PC-9 (cell line): ENCODE results near the gene CES3. TPM values are rescaled to one million over a fixed set of nuclear protein-coding genes. Genes with fewer than 3 reads are reported as not detected.

Experiments used
- BruUV-seq: library from RNA; stranded (reverse); fragments of 400-500 nt; replicated peaks from 2 replicates; lab custom pipeline; 2021; lab: Mats Ljungman, UMichigan
- CTCF ChIA-PET: fragments of 300-600 bp; sonication (Branson Sonifier 250); formaldehyde crosslinking; loops from one replicate; lab custom pipeline; 2022; ENCODE audit warnings: antibody characterized with exemption; lab: Charles Lee
- POLR2A ChIA-PET: fragments of 300-600 bp; sonication (Branson Sonifier 250); formaldehyde crosslinking; loops from one replicate; lab custom pipeline; 2022; ENCODE audit warnings: antibody characterized with exemption; ENCODE audit not compliant: unreplicated experiment; lab: Charles Lee
- DNase-seq, 2 experiments: peaks; one replicate each; pipeline versions ENCODE4 v3.0.0 to v3.0.0-alpha.2; 2015 to 2022; ENCODE audit warnings: mixed read lengths in 1 of 2
- H2AFZ ChIP-seq: fragments of 200-600 bp; sonication (generic); 2 replicates; pipeline ENCODE4 v1.8.1; 2017; ENCODE audit warnings: antibody characterized with exemption
- H3F3A ChIP-seq: fragments of 200-600 bp; sonication (generic); 2 replicates; pipeline ENCODE4 v1.8.1; 2017; ENCODE audit warnings: antibody characterized with exemption, mild to moderate bottlenecking, low read depth; ENCODE audit not compliant: insufficient read depth
- H3K27ac ChIP-seq: fragments of 200-600 bp; sonication (generic); 2 replicates; pipeline ENCODE4 v1.6.1; 2016; ENCODE audit warnings: mixed run types
- H3K27me3 ChIP-seq: fragments of 200-600 bp; sonication (generic); 2 replicates; pipeline ENCODE4 v1.6.1; 2016; ENCODE audit warnings: low read depth, mixed run types; ENCODE audit not compliant: insufficient read depth
- H3K36me3 ChIP-seq: fragments of 200-600 bp; sonication (generic); 2 replicates; pipeline ENCODE4 v1.6.1; 2016; ENCODE audit warnings: low read depth, mixed run types
- H3K4me1 ChIP-seq: fragments of 200-600 bp; sonication (generic); replicated peaks from 2 replicates; pipeline ENCODE4 v1.6.1; 2016; ENCODE audit warnings: mixed run types; ENCODE audit not compliant: insufficient read depth
- H3K4me2 ChIP-seq: fragments of 200-600 bp; sonication (generic); 2 replicates; pipeline ENCODE4 v1.6.1; 2017; ENCODE audit warnings: mixed run types
- H3K4me3 ChIP-seq: fragments of 200-600 bp; sonication (generic); 2 replicates; pipeline ENCODE4 v1.6.1; 2016; ENCODE audit warnings: mixed run types
- H3K79me2 ChIP-seq: fragments of 200-600 bp; sonication (generic); 2 replicates; pipeline ENCODE4 v1.6.1; 2017; ENCODE audit warnings: low read depth, mixed run types
- H3K9me2 ChIP-seq: fragments of 200-600 bp; sonication (generic); 2 replicates; pipeline ENCODE4 v1.8.1; 2017; ENCODE audit warnings: mild to moderate bottlenecking; ENCODE audit not compliant: insufficient read depth
- H3K9me3 ChIP-seq: fragments of 200-600 bp; sonication (generic); 2 replicates; pipeline ENCODE4 v1.8.1; 2016; ENCODE audit warnings: low read depth; ENCODE audit not compliant: insufficient read depth
- H4K20me1 ChIP-seq: fragments of 200-600 bp; sonication (generic); 2 replicates; pipeline ENCODE4 v1.8.1; 2017; ENCODE audit not compliant: insufficient read depth
- EZH2 ChIP-seq: fragments of 200-600 bp; sonication (generic); IDR thresholded peaks from 2 replicates; pipeline ENCODE4 v1.8.0; 2017; ENCODE audit warnings: antibody characterized with exemption, low read depth
- intact Hi-C: fragments of 100-400 bp; cut with micrococcal nuclease; formaldehyde crosslinking; loops from one replicate; pipeline ENCODE4 v1.10.0; 2022; ENCODE audit not compliant: unreplicated experiment
- total RNA-seq: library from RNA; stranded (reverse); gene quantifications from 2 replicates; pipeline ENCODE4 v1.2.3, GENCODE V29; 2021
- TF ChIP-seq, protein P1 (sequence below): fragments of 200-600 bp; sonication (generic); conservative IDR thresholded peaks from 2 replicates; pipeline ENCODE4 v1.6.1; 2017; ENCODE audit warnings: mixed run types, antibody characterized with exemption, mild to moderate bottlenecking, moderate library complexity

CES3 gene
- total RNA-seq, 1 experiment from 2014 or later, result 9.1 TPM

DNA sequence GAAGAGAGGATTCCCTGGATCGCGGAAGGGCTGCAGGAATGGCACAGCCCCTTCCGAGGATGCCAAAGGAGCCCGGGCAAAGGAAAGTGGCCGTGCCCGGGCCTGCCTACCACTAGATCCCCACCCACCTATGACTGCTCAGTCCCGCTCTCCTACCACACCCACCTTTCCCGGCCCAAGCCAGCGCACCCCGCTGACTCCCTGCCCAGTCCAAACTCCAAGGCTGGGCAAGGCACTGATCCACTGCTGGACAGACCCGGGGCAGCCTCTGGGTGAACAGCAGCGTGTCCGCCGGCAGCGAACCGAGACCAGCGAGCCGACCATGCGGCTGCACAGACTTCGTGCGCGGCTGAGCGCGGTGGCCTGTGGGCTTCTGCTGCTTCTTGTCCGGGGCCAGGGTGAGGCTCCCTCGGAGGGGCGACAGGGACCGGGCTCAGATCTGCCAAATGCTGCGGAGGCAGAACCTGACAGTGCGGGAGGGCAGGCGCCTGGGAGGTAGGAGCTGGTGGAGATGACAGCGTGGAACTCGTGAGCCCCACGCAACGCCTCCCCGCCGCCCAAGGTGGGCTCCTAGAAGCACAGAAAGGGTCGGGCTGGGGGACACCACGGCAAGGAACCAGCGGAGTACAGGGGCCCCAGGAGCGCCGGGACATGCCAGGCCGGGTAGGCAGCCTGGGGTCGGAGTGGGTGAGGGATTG, 25.6 kb upstream of the CES3 start, which contains the start of gene CES2:
TSS of gene CES2 (plus strand) at position 203 of the 698 bp plus-strand sequence. CDS start at position 323, 120 bp downstream.
- H3K79me2 ChIP-seq, result peaks cover 39% of the 10 kb centered on the region
- intact Hi-C loops, result loop anchor here (10.0 kb wide), 1 partner anchor 421 kb away; no protein-coding TSS in a partner anchor
- peak; percentile 43 to 61 for DNase-seq

DNA sequence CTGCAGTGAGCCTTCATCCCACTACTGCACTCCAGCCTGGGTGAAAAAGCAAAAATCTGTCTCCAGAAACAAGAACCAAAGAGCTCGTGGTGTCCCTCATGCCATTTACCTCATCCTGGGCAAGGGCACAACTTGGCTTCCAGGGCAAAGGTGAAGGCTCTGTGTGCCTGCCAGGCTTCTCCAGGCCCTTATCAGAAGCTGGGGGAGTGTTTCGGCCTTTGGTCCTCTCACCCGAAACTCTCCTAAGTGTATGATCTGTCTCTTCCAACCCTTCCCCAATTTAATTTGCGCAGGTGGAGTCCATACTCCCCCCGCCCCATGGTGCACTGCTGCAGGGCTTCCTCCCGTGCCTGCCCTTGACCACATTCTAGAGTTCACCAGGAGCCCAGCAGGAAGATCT, 24.6 kb upstream of the CES3 start:
- H3F3A ChIP-seq, result peaks cover 7% of the 10 kb centered on the region
- peaks cover 21% of the 10 kb centered on the region for H3K4me1 ChIP-seq
- no peak for DNase-seq
- CTCF ChIA-PET, result no interaction called here
- intact Hi-C loops, result loop anchor here (10.0 kb wide), 1 partner anchor 422 kb away; no protein-coding TSS in a partner anchor
- no peak overlapping the region for H2AFZ ChIP-seq
- peaks cover 9% of the 10 kb centered on the region; the same call in 1 of the 2 replicates for H4K20me1 ChIP-seq
- peaks cover 39% of the 10 kb centered on the region for H3K79me2 ChIP-seq
- H3K9me3 ChIP-seq, result no peaks in the 10 kb centered on the region
- no peaks in the 10 kb centered on the region for H3K36me3 ChIP-seq
- TF ChIP-seq EZH2, result no peak
- TF ChIP-seq, protein P1, sequence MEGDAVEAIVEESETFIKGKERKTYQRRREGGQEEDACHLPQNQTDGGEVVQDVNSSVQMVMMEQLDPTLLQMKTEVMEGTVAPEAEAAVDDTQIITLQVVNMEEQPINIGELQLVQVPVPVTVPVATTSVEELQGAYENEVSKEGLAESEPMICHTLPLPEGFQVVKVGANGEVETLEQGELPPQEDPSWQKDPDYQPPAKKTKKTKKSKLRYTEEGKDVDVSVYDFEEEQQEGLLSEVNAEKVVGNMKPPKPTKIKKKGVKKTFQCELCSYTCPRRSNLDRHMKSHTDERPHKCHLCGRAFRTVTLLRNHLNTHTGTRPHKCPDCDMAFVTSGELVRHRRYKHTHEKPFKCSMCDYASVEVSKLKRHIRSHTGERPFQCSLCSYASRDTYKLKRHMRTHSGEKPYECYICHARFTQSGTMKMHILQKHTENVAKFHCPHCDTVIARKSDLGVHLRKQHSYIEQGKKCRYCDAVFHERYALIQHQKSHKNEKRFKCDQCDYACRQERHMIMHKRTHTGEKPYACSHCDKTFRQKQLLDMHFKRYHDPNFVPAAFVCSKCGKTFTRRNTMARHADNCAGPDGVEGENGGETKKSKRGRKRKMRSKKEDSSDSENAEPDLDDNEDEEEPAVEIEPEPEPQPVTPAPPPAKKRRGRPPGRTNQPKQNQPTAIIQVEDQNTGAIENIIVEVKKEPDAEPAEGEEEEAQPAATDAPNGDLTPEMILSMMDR, result no peak
- peak overlapping the region; percentile 98; the same call in 1 of the 2 replicates for H3K4me2 ChIP-seq
- no TSS peak for BruUV-seq
- H3K27me3 ChIP-seq, result no peaks in the 10 kb centered on the region
- H3K4me3 ChIP-seq, result no peak overlapping the region
- no peaks in the 10 kb centered on the region for H3K9me2 ChIP-seq
- no peak overlapping the region for H3K27ac ChIP-seq
- POLR2A ChIA-PET, result no interaction called here

More for the DNA sequence above, 25.6 kb upstream of the CES3 start, which contains the start of gene CES2:
- Histone ChIP-seq H3K4me1 (peaks cover 31% of the 10 kb centered on the region), H3F3A (peaks cover 17% of the 10 kb centered on the region), H2AFZ (peak within 1 kb of the TSS; percentile 99), H3K27me3 (no peaks in the 10 kb centered on the region), H4K20me1 (peaks cover 11% of the 10 kb centered on the region; the same call in 1 of the 2 replicates), H3K9me2 (no peaks in the 10 kb centered on the region), H3K4me3 (peak within 1 kb of the TSS; percentile 91), H3K9me3 (no peaks in the 10 kb centered on the region), H3K36me3 (no peaks in the 10 kb centered on the region), H3K27ac (peak within 1 kb of the TSS; percentile 48), H3K4me2 (peak within 1 kb of the TSS; percentile 98)
- no TSS peak for BruUV-seq
- POLR2A ChIA-PET, result no interaction called here
- no peak for TF ChIP-seq EZH2
- TF ChIP-seq, protein P1, result no peak
- CTCF ChIA-PET, result no interaction called here

DNA sequence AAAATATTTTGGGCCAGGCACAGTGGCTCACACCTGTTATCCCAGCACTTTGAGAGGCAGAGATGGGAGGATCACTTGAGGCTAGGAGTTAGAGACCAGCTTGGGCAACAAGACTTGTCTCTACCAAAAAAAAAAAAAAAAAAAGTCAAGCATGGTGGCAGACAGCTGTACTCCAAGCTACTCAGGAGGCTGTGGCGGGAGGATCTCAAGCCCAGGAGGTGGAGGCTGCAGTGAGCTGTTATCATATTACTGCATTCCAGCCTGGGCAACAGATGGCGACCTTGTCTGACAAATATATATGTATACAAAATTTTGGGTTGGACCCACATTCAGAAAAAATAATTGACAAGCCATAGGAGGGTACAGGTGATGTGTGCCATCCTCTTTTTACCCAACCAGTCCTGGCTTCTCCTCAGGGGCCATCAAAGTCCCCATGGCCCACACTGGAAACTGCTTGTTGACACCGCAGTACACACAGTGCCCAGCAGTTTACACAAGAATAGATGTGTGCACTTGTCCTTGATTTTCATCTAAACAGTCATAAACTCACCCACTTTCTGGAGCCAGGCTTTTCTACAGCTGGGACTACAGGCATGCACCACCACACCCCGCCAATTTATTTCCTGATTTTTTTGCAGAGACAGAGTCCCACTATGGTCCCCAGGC, 24.0 kb upstream of the CES3 start:
- intact Hi-C loops, result loop anchor here (10.0 kb wide), 1 partner anchor 422 kb away; no protein-coding TSS in a partner anchor
- peak overlapping the region; percentile 98; the same call in 1 of the 2 replicates for H3K4me2 ChIP-seq
- no peak overlapping the region for H3K4me3 ChIP-seq
- POLR2A ChIA-PET, result no interaction called here
- DNase-seq, result no peak
- H4K20me1 ChIP-seq, result peaks cover 9% of the 10 kb centered on the region; the same call in 1 of the 2 replicates
- no peaks in the 10 kb centered on the region for H3K27me3 ChIP-seq
- peaks cover 39% of the 10 kb centered on the region for H3K79me2 ChIP-seq
- BruUV-seq, result no TSS peak
- H3K4me1 ChIP-seq, result peaks cover 20% of the 10 kb centered on the region
- H3F3A ChIP-seq, result peaks cover 2% of the 10 kb centered on the region; the same call in 1 of the 2 replicates
- no peaks in the 10 kb centered on the region for H3K9me2 ChIP-seq
- H3K27ac ChIP-seq, result no peak overlapping the region
- H3K36me3 ChIP-seq, result no peaks in the 10 kb centered on the region
- H2AFZ ChIP-seq, result no peak overlapping the region
- CTCF ChIA-PET, result no interaction called here
- TF ChIP-seq EZH2, result no peak
- TF ChIP-seq, protein P1, result no peak
- H3K9me3 ChIP-seq, result no peaks in the 10 kb centered on the region
